ENCODE data around the gene CAPZB.

The CAPZB gene

DNA sequence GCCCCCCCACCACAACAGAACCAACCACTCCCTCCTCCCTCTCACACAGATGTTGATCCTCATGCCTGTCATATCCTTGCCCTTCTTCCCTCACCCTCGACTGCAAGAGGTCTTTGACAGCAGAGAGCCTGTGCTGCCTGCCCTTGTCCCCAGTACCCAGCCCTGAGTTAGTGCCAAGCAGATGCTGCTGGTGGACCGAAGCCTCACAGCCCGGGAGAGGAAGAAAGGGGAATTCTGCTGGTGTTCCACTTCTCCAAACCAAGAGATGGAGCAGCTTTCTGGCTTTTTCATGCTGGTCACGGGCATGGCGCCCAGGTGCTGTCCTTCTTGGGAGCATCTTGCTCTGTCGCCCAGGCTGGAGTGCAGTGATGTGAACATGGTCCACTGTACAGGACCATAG, 104.1 kb downstream of the CAPZB start:
- DNase-seq, result no peak

DNA sequence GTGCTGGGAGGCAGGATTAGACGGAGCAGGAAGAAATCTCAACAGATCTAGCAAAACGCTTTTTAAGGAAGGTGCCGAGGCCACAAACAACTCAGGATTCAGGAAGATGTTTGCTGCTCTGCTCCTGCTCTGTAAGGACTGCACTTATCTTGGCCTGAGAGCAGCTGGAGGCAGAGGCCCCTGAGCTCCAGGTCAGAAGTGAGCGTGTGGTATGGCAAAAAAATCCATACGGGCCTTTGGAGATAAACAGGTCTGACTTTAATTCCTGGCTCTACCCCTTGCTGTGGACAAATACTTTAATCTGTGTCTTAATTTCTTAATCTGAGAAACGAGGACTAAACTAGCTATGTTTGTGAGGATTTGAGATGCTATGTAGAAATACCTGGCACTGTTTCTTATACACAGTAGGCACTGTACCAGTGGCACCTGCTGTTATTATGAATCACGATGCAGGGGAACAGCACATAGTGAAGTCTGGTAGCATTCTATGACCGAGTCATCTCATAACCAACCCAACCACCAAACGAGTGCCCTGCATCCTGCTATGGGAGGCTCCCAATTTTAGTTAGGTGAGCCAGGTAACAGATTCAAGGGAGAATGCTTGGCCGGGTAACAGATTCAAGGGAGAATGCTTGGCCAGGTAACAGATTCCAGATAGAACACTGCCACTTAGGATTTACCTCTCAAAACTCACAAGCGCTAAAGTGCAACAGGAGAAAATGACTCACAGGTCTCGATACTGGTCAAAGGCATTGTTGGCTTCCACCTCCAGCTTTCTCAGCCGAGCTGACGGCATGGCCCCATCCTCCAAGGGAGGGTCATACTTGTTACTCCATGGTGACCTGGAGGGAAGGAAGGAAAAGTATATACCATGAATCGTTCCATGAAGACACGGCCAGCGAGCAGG, 107.3 kb downstream of the CAPZB start:
- no peak for DNase-seq

DNA sequence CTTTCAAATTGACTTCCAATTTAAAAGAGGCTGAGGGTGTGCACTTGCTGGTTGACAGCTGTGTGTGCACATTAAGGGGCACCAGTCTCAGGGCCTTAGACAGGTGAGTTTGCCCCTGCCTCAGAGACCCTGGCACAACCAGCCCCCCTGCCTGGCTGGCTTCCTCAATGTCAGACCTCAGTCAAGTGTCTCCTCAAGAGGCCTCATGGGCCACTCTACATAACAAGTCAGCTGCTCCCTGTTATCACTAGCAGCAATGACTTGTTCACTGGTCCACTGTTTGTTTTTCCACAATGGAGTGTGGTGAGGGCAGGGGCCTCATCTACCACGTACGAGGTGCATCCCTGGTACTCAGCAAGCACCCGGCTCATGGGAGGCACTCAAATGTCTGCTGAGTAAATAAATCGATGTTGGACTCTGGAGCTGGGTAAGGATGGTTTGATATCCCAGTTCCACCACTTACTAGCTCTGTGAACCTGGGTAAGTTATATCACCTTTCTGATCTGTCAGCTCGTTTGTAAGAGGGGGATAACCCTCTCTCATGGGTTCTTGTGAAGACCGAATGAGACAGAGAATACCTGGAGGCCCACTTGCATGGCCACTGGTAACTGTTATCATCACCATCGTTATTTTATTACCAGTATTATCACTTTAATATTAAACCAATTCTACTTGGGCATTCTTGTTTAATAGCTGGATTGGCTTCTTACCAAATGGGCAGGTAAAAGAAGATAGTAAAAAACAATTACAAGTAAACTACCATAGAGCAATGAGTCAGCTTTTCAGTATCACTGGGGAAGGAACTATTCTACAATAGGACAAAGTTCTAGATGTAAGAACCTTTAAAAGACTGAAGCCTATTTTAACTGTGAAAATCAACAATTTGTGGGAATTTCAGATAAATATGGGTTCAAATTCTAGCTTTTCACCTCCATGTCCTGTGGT, 108.6 kb downstream of the CAPZB start:
- DNase-seq, result no peak

DNA sequence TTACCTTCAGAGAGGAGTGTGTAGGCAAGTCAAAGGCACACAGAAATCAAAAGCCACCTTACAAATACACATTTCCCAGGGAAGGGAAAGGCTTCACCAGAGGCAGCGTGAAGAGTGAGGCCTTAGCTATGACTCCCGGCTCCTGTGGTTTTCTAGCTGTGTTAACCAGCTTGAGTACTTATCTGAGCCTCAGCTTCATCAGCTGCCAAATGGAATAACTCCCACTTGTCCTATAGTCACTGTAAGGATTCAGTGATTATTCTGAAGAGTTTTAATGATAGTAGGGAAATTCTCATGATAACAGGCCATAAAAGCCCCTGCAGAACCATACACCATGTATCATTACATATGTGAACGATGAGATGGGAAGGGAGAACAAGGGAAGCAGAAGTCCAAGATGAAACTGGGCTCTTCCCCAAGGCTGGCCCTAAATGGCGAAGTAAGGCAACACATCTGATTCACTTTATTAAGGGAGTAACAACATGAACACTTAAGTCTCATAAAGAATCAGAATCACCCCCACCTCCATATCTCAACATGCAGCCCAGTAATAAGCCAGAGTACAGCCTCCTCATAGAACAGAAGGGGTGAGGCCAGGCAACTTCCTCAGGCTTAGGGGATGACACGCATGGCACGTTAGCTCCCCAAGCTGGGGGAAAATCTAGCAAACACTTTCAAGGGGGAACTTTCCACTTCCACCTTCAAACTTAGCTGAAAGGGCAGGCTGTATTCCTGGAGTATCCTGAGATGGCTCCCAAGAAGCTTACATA, 109.5 kb downstream of the CAPZB start:
- no peak for DNase-seq

DNA sequence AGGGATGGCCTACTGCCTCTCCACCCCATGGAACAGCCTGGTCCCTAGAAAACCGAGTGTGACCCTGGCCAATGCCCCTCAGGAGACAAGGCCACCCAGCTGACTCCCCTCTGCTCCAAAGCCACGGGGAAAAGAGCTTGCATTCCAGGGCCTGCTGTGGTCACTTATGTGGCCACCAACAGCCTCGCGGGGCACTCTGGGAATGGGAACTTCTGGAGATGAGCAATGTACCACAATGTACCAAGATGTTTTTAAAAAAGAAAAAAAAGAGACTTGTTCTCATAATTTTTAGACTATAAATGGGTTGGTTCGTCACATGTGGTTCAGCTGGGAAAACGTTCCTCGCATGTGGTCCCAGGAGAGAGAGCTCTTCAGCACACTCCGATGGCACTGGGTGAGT, 110.4 kb downstream of the CAPZB start:
- no peak for DNase-seq

DNA sequence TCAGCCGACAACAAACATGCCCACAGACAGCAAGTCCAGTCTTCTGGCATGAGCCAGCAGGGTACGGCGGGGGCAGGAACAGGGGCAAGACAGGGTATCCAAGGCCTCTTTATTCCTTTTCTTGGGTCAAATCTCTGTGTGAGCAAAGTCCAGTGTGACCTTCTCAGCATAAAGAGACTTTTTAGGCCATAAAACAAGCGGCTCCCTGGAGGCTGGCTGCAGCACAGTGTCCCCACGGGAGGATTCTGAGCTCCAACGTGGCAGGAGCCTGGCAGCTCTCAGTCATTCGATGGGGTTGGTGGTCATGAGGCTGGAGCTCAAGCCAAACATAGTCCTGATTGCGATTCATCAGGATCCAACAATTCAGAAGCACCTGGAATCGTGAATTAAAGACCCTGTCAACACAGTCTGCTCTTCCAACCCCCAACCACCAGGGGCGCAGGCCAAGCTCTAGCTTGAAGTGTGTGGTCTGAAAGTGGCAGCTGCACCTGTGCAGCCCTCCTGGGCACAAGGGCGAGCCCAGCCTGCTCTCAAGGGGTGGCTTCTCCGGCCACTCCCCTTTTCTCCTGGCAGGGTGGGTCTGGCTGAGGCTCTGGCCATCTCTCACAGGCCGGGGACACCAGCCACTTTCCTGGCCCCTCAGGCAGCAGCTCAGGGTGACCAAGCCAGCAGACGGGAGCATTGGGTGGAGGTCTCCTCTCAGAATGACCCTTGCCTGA, 111.1 kb downstream of the CAPZB start:
- DNase-seq, result no peak

DNA sequence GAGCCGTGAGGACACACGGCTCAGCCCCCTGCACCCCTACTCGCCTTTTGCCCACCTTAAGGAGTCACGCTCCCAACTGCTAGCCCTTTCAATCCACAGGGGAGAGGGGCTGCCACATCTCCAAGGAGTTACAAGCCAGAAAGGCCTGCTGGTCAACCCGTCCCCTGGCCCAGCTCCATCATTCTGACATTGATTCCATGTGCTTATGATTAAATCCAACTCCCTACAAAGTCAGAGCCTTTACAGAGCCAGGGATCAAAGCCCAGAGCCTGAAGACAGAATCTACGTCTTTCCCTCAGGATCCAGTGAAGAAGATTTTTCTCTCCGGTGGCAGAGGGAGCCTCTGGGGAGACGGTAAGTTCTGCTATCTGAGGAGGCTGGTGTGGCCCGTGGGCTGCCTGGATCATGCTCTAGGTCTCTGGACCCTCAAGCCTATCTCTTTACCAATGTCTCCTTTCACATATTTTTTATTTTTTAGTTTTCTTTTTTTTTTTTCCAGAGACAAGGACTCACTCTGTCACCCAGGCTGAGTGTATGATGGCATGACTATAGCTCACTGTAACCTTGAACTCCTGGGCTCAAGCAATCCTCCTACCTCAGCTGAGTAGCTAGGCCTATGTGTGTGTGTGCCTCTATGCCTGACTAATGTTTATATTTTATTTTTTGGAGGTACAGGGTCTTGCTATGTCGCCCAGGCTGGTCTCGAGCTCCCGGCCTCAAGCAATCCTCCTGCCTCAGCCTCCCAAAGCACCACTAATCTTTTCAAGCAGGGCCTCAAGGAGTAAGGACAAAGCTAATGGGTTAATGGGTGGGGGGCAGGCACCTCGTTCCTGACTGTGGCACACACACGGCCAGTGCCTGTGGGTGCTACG, 111.9 kb downstream of the CAPZB start:
- DNase-seq, result no peak

DNA sequence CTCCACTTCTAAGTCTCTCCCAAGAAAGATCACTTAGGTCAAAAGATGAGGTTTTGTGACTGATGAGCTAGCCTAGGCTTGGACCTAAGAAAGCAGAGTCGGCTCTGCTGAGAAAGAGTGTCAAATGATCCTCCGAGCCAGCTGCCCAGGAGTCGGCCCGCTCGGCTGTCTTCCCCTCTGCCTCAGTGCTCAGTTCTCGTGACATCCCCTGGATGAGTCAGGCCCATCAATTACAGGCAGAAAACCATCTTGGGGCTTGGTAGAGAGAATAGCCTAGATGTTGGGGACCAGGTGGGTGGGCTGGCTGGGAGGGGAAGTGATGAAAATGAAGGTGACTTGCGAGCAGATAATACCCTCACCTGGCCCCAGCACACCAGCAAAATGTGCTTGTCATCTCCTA, 112.7 kb downstream of the CAPZB start:
- no peak for DNase-seq

DNA sequence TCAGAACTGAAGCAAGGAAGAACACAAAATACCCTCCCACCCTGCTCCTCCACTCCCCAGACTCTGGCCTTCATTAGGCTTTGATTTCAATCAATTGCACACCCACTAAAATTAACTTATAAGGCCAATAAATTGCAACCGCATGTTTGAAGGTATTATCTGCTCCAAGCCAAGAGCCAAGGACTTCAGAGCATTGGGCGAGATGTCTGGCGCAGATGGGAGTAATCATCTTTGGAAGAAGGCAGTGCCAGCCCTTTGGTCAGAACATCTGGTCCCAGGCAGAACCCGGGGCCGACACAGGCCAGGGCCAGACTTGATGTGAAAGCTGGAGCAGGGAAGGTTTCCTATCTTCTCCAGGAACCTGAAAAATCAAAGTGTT, 113.2 kb downstream of the CAPZB start:
- DNase-seq, result no peak

DNA sequence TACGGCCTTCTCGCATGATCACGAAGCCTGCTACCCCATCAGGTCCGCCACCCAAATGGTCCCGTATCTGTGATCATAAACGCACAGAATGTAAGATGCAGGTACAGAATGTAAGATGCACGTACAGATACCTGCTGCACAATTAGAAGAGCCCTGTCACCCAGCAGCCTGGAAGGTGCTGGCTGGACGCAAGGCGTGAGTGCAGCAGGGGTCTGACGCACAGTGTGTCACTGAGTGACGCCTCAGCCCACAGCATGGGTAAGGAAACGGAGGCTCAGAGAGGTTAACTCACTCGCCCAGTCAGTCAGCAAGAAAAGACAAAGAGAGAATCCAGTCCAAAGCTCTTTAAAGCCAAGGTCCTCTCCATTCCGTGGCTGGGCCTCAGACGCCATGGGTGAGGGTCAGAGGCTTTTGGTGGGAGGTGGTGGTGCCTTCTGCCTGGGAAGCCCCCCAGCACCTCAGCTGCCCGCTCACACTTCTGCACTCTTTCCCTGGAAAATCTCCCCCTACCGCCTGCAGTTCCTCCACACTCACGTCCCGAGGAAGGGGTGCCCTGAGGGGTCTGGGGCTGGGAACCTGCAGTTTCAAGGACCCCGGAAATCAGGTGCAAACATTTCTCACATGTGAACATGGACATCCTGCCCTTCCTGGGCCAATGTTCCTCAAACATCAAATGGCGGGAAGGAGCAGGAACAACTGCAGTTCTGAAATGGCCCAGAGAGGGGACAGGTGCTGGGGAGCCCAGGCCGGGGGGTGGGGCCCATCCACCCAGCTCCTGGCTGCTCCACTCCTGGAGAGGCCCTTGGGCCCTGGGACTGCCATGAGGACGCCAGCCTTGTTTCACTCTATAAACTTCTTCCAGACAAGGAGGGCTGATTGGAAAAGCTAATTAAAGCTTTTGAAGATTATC, 113.9 kb downstream of the CAPZB start:
- no peak for DNase-seq

DNA sequence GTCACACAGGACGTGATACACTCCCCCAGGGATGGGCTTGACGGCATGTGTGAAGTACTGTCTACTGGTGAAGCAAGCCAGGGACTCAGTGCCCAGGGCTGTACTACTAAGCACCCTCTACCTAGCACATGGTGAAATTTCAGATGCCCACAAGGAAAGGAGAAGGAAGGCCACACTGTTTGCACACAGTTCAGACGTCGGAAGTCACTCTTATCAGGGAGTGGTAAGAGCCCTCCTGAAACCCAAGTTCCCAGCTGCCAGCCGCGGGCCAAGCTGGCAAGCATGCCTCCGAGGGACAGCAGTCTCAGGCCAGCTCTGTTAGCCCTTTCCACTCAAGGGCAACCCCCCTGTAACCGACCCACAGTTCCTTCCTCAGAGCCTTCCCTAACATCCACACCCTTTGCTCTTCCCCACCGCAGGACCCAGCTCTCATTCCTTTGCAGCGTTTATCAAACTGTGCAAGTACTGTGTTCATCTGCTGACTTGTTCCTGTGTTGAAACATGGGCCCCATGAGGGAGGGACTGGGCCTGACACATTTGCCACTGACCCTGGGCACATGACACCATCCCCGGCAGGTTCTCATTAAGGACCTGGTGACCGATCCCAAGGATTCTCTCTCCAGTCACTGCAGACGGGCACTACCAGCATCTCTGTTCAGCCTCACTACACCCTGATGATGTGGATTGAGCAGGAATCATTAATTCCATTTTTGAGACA, 114.7 kb downstream of the CAPZB start:
- no peak for DNase-seq

DNA sequence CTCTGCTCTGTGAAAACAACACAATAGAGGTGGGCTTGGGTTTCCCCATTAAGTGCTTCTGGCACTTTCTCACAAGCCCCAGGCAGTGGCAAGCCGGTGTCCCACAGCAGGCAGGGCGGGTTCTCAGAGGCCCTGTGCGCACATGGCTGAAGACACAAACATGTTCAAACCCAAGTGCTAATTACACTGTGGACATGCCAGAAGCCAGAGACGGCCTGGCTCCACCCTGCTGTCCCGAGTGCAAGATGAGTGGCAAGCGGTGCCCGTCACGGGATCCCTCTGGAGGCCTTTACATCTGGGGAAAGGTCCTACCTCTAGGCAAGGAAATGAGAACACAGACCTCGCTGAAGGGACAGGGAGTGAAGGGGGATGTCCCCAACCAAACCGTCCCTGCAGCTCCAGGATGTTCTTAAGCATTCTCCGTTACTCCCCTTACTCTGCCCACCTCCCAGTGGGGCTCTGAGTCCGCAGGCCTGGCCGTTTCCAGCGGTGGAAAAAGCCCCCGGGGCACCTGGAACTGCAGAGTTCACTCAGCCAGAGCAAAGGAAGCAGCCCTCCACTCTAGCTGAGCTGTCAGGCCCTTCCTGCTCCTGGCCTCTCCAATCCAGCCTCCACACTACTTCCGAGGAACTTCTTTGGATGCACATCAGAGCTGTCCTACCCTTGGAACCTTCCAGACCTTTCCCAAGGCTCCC, 115.8 kb downstream of the CAPZB start:
- DNase-seq, result no peak

DNA sequence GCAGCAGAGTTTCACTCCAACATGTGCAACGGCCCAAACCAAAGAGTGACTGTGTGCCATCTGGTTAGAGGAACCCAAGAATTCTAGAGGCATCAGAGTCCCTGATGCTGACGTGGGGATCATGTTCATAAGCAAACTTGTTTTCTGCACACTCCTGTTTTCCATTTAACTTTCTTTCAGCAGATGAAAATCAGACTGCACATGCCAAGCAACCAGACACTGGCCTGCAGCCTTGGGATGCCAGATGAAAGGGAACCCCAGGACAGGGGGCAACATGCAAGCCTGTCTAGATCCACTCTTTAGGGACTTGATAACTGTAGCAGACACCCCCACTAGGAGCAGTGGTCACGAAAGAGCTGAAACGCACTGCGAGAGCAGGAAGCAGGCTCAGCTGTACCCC, 116.4 kb downstream of the CAPZB start:
- no peak for DNase-seq

DNA sequence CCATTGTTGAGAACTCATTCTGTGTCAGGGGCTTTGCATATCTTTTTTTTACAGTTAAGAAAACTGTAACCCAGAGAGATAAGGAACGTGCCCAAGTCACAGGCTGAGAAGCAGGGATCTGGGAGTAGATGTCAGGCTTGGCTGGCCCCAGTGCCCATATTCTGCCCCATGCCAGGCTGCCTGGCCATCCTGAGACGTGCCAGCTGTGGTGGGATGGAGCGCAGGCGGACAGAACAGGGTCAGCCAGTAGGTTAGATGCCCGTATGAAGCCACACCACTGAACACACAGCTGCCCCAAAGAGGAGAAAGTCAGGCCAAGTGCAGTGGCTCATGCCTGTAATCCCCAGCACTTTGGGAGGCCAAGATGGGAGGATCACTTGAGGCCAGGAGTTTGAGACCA, 117.3 kb downstream of the CAPZB start:
- no peak for DNase-seq

DNA sequence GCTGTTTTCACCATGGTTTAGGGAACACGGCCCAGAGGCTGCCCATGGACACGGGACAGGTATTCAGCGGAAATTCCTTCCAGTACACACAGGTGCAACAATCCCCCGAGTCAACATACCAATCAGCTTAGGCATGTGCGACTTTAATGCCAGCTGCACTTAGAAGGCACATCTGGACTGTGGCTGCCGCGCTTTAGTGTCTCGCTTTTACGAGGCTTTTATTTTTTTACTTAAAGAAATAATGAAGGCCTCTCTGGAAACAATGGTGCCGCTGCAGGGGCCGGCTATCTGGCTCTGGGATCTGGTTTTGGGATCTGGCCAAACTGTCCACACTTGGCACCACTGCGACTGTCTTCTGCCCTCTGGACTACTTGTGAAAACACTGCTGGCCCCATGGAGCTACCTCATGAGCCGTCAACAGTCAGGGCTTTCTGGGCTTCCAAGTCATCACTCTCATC, 117.7 kb downstream of the CAPZB start:
- no peak for DNase-seq

DNA sequence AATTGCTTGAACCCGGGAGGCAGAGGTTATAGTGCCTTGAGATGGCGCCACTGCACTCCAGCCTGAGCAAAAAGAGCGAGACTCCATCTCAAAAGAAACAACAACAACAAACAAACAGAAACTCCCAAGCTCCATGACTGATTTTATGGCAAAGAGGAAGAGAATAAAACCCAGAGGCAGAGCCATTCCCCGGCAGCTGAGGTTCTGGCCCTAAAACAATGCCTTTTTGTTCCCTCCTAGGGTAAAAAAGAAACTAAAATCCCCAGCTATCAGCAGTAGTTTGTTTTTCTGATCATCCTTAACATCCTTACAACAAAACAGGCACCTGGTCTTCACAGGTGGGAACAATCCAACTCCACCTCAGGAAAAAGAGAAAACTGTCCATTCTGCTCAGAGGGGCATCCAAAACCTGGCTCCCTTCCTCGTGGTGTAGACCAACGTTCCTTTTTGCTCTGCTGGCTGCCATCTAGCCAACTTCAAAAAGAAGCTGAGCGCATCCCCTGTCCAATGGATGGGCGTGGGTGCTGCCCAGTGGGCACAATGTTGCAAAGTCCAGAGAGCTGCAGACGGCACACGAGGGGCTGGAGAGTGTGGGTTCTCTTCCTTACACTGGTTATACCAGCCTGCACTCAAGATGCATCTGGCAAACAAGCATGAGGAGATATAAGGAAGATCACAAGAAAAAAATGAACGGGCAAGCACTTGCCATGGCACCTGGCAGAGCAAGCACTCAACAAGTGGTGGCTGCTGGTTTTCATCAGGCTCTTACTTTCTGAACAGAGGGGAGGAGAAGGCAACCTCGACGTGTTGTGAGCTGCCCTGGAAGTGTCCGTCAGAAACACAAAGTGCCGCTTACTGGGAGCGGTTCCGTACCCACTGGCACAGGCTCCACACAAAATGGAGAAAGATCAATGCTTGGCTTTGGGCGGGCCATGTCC, 118.5 kb downstream of the CAPZB start:
- DNase-seq, result no peak

DNA sequence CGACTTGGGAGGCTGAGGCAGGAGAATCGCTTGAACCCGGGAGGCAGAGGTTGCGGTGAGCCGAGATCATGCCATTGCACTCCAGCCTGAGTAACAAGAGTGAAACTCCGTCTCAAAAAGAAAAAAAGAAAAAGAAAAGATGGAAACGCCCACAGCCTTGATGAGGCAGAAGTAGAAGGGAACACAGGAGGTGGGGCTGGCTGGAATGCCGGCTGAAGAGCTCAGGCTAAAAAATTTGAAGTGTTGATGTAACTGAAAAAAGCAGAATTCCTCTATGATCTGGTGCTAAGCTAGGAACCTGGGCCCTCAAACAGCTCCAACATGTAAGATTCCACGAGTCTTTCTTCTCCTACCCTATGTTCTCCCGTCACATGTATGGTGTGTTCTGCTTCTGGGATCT, 119.6 kb downstream of the CAPZB start:
- no peak for DNase-seq
